K562 (cell line): ENCODE measurements around the gene LTBR. TPM values are rescaled to one million over a fixed set of nuclear protein-coding genes. Genes with fewer than 3 reads are reported as not detected.

ENCODE experiments used
- ATAC-seq: fragments of 200-7000 bp; cut with Tn5 transposase; 3 replicates; pipeline ENCODE4 v1.9.1; 2020; ENCODE audit warnings: moderate library complexity
- BruUV-seq: library from RNA; stranded (reverse); fragments of 400-500 nt; replicated peaks from 2 replicates; lab custom pipeline; 2021; lab: Mats Ljungman, UMichigan
- CTCF ChIA-PET: fragments of 300-600 bp; formaldehyde crosslinking; extraction: SDS; loops from one replicate; lab custom pipeline; 2021; ENCODE audit warnings: low intra/inter-chr PET ratio; lab: Yijun Ruan, JAX
- POLR2A ChIA-PET: fragments of 300-600, 350-650 bp; sonication (Branson Sonifier 250); formaldehyde crosslinking; extraction: SDS; loops from one replicate; lab custom pipeline; 2021; ENCODE audit warnings: antibody characterized with exemption, inconsistent platforms; lab: Yijun Ruan, JAX
- DNase-seq, 4 experiments: peaks; one replicate each; pipeline versions ENCODE4 v3.0.0 to v3.0.0-alpha.2; 2011 to 2018; ENCODE audit warnings: low spot score in 3 of 4, mixed read lengths in 3 of 4; ENCODE audit errors: extremely low read depth in 1 of 4
- FAIRE-seq: peaks from 2 replicates; lab custom pipeline; 2011; peaks lifted over from hg19 to GRCh38; lab: Jason Lieb, UNC
- H2AFZ ChIP-seq: 2 replicates; pipeline ENCODE4 v1.6.0; 2011; ENCODE audit warnings: low read depth, low read length, control low read depth, inconsistent platforms
- H3K27ac ChIP-seq: fragments of 200-600 bp; 3 replicates; pipeline ENCODE4 v1.8.0; 2011; ENCODE audit warnings: low read depth, mild to moderate bottlenecking, control low read depth, inconsistent platforms, low read length, moderate library complexity, mixed read lengths; ENCODE audit errors: extremely low read depth
- H3K27me3 ChIP-seq, 2 experiments: fragments of 300-600 bp in 1 of 2; 2 replicates in 1 of 2; 3 replicates in 1 of 2; pipeline versions ENCODE4 v1.6.0 to v1.8.0; 2011; ENCODE audit warnings: inconsistent platforms in 2 of 2, low read length in 2 of 2, mild to moderate bottlenecking in 1 of 2, mixed read lengths in 1 of 2, moderate library complexity in 1 of 2; ENCODE audit not compliant: control insufficient read depth in 2 of 2, insufficient read depth in 2 of 2
- H3K36me3 ChIP-seq: fragments of 300-600 bp; 3 replicates; pipeline ENCODE4 v1.8.0; 2011; ENCODE audit warnings: mild to moderate bottlenecking, low read length, inconsistent platforms; ENCODE audit not compliant: control insufficient read depth, insufficient read depth
- H3K4me1 ChIP-seq, 2 experiments: fragments of 200-600 bp in 1 of 2; replicated peaks in 1 of 2; 2 replicates in 1 of 2; 3 replicates in 1 of 2; pipeline versions ENCODE4 v1.5.1 to v1.8.0; 2011; ENCODE audit warnings: inconsistent platforms in 2 of 2, low read length in 2 of 2, mild to moderate bottlenecking in 1 of 2, mixed read lengths in 1 of 2, moderate library complexity in 1 of 2; ENCODE audit not compliant: control insufficient read depth in 2 of 2, insufficient read depth in 2 of 2
- H3K4me2 ChIP-seq: 2 replicates; pipeline ENCODE4 v1.6.1; 2011; ENCODE audit warnings: low read length, control low read depth, inconsistent platforms, mixed read lengths; ENCODE audit not compliant: insufficient read depth
- H3K4me3 ChIP-seq: fragments of 200-600 bp; sonication (generic), shearing (Covaris generic); 2 replicates; pipeline ENCODE4 v1.5.1; 2016; ENCODE audit warnings: control low read depth, inconsistent platforms
- H3K79me2 ChIP-seq: fragments of 200-600 bp; 3 replicates; pipeline ENCODE4 v1.8.0; 2011; ENCODE audit warnings: low read length, inconsistent platforms; ENCODE audit not compliant: control insufficient read depth, insufficient read depth
- H3K9ac ChIP-seq, 2 experiments: 2 replicates each; pipeline versions ENCODE4 v1.6.0 to v1.6.1; 2011; ENCODE audit warnings: low read depth in 2 of 2, low read length in 2 of 2, control low read depth in 1 of 2, inconsistent platforms in 1 of 2, mild to moderate bottlenecking in 1 of 2, mixed read lengths in 1 of 2; ENCODE audit not compliant: insufficient read depth in 1 of 2
- H3K9me1 ChIP-seq: one replicate; pipeline ENCODE4 v1.6.0; 2011; ENCODE audit warnings: inconsistent platforms, mild to moderate bottlenecking, low read length, moderate library complexity; ENCODE audit not compliant: control insufficient read depth, insufficient read depth
- H3K9me3 ChIP-seq: replicated peaks from 2 replicates; pipeline ENCODE4 v1.5.1; 2011; ENCODE audit warnings: low read depth, low read length, inconsistent platforms; ENCODE audit not compliant: control insufficient read depth, insufficient read depth
- H4K20me1 ChIP-seq: replicated peaks from 2 replicates; pipeline ENCODE4 v1.6.1; 2011; ENCODE audit warnings: low read length, inconsistent platforms, mixed read lengths; ENCODE audit not compliant: control insufficient read depth, insufficient read depth
- CUX1 ChIP-seq: fragments of 200-800 bp; sonication (Bioruptor generic); IDR thresholded peaks from 2 replicates; pipeline ENCODE4 v1.6.1; 2016; ENCODE audit warnings: missing genetic modification characterization, missing compliant biosample characterization
- DPF2 ChIP-seq: fragments of 450-650 bp; IDR thresholded peaks from 2 replicates; pipeline ENCODE4 v1.6.1; 2016
- GATAD2A ChIP-seq: fragments of 450-650 bp; IDR thresholded peaks from 2 replicates; pipeline ENCODE4 v1.6.1; 2017
- NBN ChIP-seq: fragments of 450-650 bp; IDR thresholded peaks from 2 replicates; pipeline ENCODE4 v1.6.1; 2016; ENCODE audit warnings: low read depth, mild to moderate bottlenecking
- SMARCC2 ChIP-seq: fragments of 450-650 bp; IDR thresholded peaks from 2 replicates; pipeline ENCODE4 v1.6.1; 2017; ENCODE audit warnings: antibody characterized with exemption, moderate library complexity, mild to moderate bottlenecking, low read depth
- TFAP4 ChIP-seq: sonication (generic); formaldehyde crosslinking; IDR thresholded peaks from 2 replicates; pipeline ENCODE4 v1.8.0; 2022; ENCODE audit warnings: missing genetic modification reagents, mild to moderate bottlenecking, moderate library complexity, borderline replicate concordance
- ZKSCAN3 ChIP-seq: fragments of 250-450 bp; sonication (Bioruptor Pico); IDR thresholded peaks from 2 replicates; pipeline ENCODE4 v1.4.0; 2020
- WGBS: fragments of 100-300 bp; shearing (Covaris generic); methylation state at CpG from one replicate; pipeline ENCODE4 v1.1.6; 2016; ENCODE audit warnings: low coverage, mixed read lengths; ENCODE audit not compliant: insufficient coverage; ENCODE audit errors: missing lambda C conversion rate; 5-methylcytosine and 5-hydroxymethylcytosine counted together
- in situ Hi-C: fragments of 300-500 bp; cut with MboI; formaldehyde crosslinking; loops from 4 replicates; pipeline ENCODE4 v1.15.0; 2018; ENCODE audit warnings: inconsistent platforms, mixed read lengths
- intact Hi-C: fragments of 100-400 bp; cut with micrococcal nuclease; formaldehyde crosslinking; loops from 2 replicates; pipeline ENCODE4 v1.14.2; 2022
- polyA plus RNA-seq, 8 experiments: library from polyadenylated mRNA; depleted of rRNA in 4 of 8; stranded (reverse) in 5 of 8; unstranded in 3 of 8; fragments of >200 nt; fragmentation: Nextera tagmentation in 2 of 8; fragmentation: Illumina TruSeq in 1 of 8; extraction: Ambion mirVana in 2 of 8; extraction: Trizol in 1 of 8; gene quantifications; 2 replicates each; pipeline versions ENCODE4 v1.2.1 to v1.2.3, GENCODE V29; 2011 to 2014; ENCODE audit warnings: inconsistent platforms in 1 of 8, missing spikeins in 1 of 8
- total RNA-seq, 7 experiments: library from RNA; depleted of rRNA in 6 of 7; stranded (reverse); fragments of >200 nt in 6 of 7; fragmentation: Illumina TruSeq in 2 of 7; extraction: Trizol in 2 of 7; gene quantifications; 2 replicates each; pipeline versions ENCODE4 v1.2.1 to v1.2.3, GENCODE V29; 2011 to 2021; ENCODE audit warnings: low replicate concordance in 1 of 7

The LTBR gene
- total and polyA plus RNA-seq, 9 of the 15 experiments (the other 6 are each of a cell fraction or from before 2014, with no cell fraction given): 0.96 to 69.0 (median 35.3) TPM

GRCh38 chr12:6432991-6433390 is 49.0 kb downstream of the LTBR start:
- CTCF ChIA-PET: interaction anchor here (0.6 kb wide), 1 partner anchor 149 kb away, joined by 3 read pairs; no protein-coding TSS in a partner anchor

GRCh38 chr12:6434205-6435140 is 50.5 kb downstream of the LTBR start:
- 0 out of 2 replicates have a peak, but pooled peaks have one; percentile 24 for TF ChIP-seq TFAP4 (CRISPR knock-in tag)
- no peak for TF ChIP-seq CUX1
- Histone ChIP-seq H2AFZ (0 out of 2 replicates have a peak overlapping the region, but pooled peaks have one; percentile 16), H3K9me1 (no peaks in the 10 kb centered on the region), H3K4me2 (no peak overlapping the region), H3K27me3 (no peaks in the 10 kb centered on the region), H4K20me1 (no peaks in the 10 kb centered on the region), H3K36me3 (no peaks in the 10 kb centered on the region), H3K79me2 (no peaks in the 10 kb centered on the region), H3K27ac (no peak overlapping the region), H3K9ac (peak overlapping the region in 1 of 2 experiments; percentile 48; a peak in 1 of 4 replicates), H3K4me1 (peaks cover 7 to 18% of the 10 kb centered on the region in 2 experiments; a peak in 3 of 5 replicates), H3K4me3 (no peak overlapping the region), H3K9me3 (no peaks in the 10 kb centered on the region)
- CTCF ChIA-PET: no interaction called here
- BruUV-seq: no TSS peak
- 73% methylated on average over 13 of the region's 17 CpGs for WGBS
- DNase-seq (no peak), ATAC-seq (no peak), FAIRE-seq (no peak)
- in situ Hi-C loops (no loop called here), intact Hi-C loops (no loop called here)
- POLR2A ChIA-PET: interaction anchor here (0.7 to 1.1 kb wide), 2 partner anchors 35 to 59 kb away, joined by 3 read pairs; partner anchors contain the start of gene MRPL51

More at GRCh38 chr12:6432991-6433390, 49.0 kb downstream of the LTBR start:
- Histone ChIP-seq H2AFZ (no peak overlapping the region), H3K9me3 (no peaks in the 10 kb centered on the region), H3K4me1 (peaks cover 7 to 18% of the 10 kb centered on the region in 2 experiments; a peak in 3 of 5 replicates), H3K9me1 (no peaks in the 10 kb centered on the region), H3K4me2 (no peak overlapping the region), H3K27me3 (no peaks in the 10 kb centered on the region), H3K9ac (no peak overlapping the region), H3K36me3 (no peaks in the 10 kb centered on the region), H3K27ac (no peak overlapping the region), H3K79me2 (no peaks in the 10 kb centered on the region), H3K4me3 (no peak overlapping the region), H4K20me1 (no peaks in the 10 kb centered on the region)
- TF ChIP-seq DPF2: no peak
- no peak for TF ChIP-seq SMARCC2
- no peak for TF ChIP-seq GATAD2A
- TF ChIP-seq NBN: no peak
- no peak for TF ChIP-seq ZKSCAN3 (CRISPR knock-in tag)
- POLR2A ChIA-PET: interaction anchor here (0.6 kb wide), 1 partner anchor 23 kb away, joined by 5 read pairs; no protein-coding TSS in a partner anchor
- WGBS: 67% methylated on average over 5 of the region's 5 CpGs
- no peak for ATAC-seq
- no peak for DNase-seq
- no peak for FAIRE-seq
- intact Hi-C loops: no loop called here
- BruUV-seq: no TSS peak
- in situ Hi-C loops: no loop called here
